Stimulated activated CD4-positive, alpha-beta T cell treated with anti-CD3 and anti-CD28 coated beads, Interleukin-1b, Interleukin-23, amount 100 ng/mL, for 24 hours (primary cell): ENCODE data around the gene TMEM182.
A peak's percentile ranks its signal among the peaks of the same experiment; 100 is the strongest.

ENCODE experiments used
- DNase-seq, 4 experiments: peaks; one replicate each; pipeline ENCODE4 v3.0.0-alpha.2; 2020; ENCODE audit warnings: low read depth in 4 of 4, low spot score in 1 of 4

Gene TMEM182, protein sequence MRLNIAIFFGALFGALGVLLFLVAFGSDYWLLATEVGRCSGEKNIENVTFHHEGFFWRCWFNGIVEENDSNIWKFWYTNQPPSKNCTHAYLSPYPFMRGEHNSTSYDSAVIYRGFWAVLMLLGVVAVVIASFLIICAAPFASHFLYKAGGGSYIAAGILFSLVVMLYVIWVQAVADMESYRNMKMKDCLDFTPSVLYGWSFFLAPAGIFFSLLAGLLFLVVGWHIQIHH

DNA sequence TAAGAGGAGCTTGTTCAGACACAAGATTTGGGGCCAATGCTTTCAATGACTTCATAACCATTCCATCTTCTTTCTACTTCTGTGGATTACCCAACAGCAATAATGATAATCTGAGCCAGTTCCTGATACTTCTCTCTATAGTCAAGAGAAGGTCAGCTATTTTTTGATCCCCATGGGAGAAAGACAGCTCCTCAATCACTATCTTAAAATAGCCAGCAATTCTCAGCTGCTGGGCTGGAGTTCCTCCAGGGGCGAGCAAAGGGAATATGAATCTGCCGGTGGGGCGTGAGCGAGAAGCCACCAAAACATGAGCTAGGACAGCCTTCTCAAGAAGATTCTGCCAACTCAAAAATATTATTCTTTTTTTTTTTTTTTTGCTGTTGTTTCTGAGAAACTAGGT, at the start of gene TMEM182:
TMEM182 (plus strand) TSS at position 269 of the 400 bp plus-strand sequence. CDS start 187 bp downstream, outside the sequence.
- DNase-seq = no peak

DNA sequence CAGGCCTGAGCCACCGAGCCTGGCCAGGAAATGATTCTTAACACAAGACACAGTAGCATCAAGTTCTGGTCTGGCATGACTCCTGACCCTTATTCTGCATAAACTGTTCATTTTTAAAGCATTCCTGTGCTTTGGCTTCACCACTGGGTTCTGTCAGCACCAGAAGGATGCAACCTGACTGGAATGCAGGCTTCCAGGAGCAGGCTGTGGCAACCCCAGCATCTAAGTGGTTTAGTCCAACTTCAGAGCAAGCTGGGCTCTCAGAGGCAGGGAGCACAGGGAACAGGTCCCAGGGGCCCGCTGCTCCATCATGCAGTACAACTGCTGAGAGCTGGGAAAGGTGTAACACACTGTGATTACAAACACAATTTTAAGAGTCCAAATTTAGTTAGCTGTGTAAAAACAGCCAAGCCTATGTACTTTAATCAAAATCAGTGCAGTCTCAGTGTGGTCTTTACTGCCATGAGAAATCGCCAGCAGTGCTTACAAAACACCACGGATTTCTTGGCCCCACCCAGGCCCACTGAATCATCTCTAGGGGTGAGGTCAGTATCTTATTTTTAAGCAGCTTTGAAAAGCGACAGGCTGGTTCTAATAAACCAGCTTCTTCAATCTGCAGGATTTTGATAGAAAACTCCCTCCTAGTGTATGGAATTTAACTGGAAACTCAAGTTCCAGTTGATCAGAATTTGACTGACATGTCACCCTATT, 44.4 kb upstream of the TMEM182 start:
- no peak for DNase-seq

DNA sequence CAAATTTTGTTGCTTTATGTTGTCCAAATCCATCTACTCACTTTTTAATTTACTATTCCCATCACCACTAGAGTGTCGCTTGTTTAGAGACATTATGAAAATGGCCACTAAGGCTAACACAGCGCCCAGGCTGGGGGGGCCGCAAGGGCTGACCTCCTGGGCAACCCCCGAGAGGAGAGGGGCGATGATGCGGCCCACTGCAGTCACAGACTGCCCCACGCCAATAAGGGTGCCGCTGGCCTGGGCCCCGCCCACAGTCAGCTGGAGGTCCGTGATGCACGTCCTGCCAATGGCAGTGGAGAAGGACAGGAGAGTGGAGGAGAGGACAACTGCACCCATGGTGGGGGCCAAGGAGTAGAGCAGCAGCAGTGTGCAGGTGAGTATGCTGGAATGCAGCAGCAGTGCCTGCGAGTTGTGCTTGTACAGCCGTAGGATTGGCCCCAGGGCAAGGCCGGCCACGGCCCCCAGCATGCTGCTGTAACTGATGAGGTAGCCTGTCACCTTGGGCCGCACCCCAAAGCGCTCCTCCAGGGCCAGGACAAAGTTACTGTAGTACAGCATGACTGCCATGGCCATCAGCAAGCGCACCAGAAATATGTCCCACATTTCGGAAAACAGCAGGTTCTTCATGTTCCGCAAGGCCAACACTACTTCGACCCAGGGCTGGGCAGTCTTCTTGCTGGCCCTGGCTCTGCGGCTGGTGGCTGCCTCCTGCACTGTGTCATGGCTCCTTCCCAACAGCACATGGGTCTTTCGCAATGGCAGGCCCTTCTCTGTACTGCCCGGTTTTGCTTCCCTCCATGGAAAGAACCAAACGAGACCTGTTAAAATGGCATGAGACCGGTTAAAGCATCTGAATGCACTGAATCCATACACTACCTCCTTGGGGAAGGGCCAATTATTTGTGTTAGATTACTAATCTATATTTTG, 43.2 kb upstream of the TMEM182 start:
- no peak for DNase-seq

DNA sequence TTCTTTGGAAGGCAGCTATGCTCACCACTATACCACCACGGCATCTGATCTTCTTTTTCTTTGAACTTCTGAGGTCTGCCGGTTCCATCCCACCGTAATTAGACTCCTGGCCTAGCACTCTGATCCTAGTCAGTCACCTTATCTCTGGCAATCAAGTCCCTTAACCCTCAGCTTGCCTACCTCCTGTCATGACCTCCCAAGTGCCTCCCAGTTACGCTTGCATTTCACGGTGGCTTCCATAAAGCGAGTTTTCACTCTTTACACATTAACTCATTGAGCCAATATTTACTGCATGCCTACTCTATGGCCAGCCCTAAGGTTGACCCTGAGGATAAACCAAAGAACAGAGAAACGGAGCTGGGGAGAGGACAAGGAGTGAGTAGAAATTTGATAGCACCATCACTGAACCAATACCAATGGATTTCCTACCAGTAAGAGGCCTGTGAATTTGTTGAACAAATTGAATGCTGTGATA, 37.8 kb upstream of the TMEM182 start:
- no peak for DNase-seq

DNA sequence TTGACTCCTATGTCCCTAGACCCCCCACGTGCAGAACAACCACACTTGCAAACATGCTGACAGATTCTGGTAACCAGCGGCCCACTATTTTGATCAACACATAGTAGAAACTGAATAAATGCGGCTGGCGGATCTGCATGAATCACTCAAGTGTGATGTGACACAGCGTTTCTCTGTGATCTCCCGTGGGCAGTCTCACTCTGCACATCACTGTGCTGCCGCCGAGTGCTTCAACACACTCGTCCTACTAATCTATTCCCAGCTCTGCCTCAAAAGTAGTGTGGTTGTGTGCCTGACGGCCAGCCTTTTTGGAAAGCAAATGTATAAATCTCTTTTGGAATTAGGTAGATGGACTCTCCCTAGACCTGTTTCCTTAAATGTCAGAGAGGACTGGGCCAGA, 37.3 kb upstream of the TMEM182 start:
- no peak for DNase-seq

DNA sequence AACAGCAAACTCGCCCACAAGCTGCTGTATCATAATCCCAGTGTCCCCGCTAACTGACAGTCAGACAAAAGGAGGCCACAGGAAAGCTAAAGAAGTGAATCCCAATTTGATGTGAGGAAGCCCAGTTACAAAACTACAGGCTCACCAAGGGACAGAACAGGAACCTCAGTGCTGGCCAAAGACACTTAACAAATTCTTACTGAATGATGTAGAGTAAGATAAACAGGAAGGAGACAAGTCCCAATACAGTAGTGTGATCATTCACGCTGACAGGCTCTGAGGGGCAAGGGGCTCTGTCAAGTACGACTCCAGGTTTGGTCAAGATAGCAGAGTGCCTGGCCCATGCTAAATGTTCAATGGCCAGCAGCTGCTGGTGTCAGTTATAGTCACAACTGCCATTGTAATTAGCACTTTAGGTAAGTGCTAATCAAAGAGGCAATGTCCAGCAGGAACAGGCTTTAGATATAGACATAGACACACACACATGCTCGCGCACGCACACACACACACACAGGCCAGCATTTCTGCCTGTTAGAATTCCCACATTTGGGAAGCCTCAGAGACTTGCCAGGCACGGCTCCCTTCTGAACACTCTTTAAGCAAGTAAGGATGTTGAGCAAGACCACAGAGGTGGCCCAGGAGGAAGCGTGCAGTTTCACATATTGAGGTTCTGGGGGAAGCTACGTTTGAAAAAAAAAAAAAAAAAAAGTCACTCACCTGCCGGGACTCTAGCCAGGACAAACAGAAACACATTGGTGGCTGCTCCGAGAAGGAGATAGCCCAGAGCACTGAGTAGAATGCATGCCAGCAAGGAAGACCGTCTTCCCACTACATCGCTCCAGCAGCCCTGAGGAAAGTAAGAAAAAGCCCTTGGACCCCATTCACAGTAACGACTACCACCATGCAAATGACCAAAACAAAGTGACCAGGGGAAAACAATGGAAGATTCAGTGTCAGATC, 35.4 kb upstream of the TMEM182 start:
- DNase-seq = no peak

DNA sequence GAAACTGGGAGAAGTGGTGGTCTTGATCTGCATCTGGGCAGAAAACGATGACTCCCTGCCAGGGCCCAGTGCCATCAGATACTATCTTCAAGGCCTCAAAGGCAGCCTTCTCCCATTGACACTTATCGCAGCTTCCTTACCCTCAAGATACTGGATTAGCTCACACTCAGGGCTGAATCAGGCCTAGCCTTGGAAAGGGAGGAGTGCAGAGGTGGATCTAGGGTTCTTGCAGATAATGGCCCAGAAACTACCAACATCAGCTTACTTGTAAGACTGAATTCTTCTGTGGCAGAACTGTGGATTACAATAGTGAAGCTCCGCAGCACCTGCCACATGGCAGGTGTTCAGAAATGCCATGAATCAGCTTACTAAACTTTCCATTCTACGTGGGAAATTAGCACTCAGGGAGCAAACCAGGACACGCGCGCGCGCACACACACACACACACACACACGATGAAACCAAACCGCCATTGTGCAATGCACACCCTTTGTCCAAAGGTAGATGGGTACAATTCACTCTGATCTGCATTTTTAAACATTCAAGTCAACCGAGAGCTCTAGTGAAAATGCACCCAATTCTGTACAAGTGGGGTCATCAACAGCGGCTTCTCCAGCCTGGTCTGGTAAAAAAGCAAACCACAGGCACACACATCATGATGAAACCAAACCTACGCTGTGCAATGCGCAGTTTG, 26.3 kb upstream of the TMEM182 start:
- DNase-seq = no peak

DNA sequence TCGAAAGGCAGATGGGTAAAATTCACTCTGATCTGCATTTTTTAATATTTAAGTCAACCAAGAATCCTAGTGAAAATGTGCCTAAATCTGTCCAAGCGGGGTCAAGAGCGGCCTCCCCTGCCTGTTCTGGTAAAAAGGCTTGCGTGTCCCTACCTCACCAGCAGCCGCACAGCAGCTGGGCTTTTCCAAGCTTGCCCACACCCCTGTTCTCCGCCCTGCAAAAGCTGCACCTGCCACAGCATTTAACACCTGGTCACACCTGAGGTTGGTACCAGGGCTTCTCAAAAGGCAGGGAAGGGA, 25.8 kb upstream of the TMEM182 start:
- no peak for DNase-seq

DNA sequence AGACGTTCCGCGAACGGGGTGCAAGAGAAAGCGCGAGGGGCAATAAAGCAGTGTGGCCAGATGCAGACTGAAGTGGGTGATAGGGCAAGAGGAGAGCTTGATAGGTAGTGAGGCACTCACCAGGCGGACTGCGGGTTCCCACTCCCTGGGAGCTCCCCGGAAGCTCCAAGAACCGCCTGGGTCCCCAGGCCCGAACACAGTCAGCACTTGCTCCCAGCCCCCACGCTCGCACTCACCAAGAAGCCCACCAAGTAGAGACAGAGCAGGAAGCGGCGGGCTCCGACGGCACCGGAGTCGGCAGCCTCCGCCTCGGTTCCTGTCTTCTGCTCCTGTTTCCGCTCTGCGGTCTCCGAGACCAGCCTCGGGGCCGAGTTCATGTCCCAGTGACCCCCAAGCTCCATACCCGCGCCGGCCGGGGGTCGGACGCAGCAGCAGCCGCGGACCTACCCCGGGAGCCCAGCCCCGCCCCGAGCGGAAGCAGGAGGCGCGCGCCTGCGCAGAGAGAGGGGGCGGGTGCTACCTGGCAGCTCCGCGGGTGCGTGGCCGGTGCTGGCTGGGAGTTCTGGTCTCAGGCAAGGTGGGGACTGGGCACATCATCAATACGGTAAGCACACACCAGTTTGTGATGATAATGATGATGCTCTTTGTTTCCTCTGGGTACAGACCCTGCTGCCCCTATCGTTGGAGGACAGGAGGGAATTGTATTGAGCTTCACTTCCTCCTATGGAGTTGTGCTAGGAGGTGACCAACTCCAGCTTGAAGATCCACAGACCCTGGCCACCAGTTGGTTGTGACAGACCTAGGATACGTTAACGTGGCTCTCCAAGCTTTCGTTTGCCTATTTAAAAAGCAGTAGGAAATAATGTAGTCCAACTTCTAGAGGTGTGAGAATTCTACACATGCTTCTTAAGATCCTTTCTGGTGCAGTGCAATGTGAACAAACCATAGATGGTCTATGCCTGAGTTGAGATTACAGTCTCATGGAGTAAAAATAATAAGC, 25.1 kb upstream of the TMEM182 start:
- DNase-seq = peak; percentile 67 to 85 (median 80)

DNA sequence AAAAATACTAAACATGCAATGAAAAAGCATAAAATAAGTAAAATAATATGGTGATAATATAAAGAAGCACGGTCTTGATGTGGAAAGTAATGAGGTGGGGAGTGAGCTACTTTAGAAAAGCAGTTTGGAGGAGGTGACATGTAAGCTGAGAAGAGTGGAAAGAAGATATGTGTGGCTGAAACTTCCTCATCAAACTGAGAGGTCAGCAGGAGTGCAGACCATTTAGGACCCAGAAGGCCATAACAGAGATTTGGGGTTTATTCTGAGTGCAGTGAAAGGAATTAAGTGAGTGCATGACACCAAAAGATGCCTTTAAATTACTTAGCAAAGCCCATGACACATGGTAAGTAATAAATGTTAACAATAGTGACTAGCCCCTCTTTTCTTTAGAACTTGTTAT, 24.4 kb upstream of the TMEM182 start:
- DNase-seq = no peak

DNA sequence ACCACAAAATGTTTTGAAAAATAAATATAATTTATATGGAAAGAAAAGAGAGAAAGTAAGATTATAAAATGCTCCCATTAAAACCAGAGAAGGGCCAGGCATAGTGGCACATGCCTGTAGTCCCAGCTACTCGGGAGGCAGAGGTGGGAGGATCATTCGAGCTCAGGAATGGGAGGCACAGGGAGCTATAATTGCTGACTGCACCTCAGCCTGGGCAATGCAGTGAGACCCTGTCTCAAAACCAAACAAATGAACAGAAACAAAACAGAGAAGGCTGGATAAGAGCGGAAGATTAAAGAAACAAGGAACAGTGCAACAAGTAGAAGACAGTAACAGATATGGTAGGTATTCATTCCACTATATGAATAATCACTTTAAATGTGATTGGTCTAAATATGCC, 18.6 kb upstream of the TMEM182 start:
- no peak for DNase-seq

DNA sequence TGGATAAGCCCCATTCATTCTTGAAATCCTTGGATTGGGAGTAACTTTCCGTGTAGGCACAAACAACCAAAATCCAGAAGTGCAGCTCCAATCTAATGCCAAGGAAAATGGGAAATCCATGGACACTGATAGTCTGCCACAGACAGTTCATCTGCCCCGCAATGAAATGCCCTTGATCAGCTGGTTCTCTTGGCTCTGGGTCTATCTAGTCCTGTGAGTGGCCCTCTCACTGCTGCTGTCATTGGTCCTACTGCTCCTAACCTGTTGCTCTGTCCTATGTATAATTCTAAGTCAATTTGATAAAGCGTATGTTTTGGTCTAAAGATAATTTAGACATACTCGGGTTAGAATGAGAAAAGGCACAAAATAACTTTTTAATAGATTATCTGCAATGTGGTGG, 13.7 kb upstream of the TMEM182 start:
- no peak for DNase-seq

DNA sequence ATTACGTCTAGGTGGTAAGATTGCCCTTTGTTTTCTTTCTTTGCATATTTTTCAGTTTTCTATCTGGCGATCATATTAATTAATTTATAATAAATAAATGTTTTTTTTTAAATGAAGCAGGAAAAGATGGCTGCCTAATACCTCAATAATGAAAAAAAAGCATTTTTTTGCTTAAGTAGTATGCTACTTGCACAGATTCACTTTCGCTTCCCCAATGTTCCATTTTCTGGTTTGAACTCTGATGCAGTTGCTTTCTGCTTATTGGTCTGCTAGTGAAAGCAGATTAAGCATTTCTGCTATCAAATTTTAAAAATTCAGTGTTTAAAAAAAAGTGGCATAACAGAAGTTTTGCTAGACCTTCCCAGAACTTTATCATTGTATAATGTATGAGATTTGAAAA, 11.9 kb upstream of the TMEM182 start:
- DNase-seq = no peak

DNA sequence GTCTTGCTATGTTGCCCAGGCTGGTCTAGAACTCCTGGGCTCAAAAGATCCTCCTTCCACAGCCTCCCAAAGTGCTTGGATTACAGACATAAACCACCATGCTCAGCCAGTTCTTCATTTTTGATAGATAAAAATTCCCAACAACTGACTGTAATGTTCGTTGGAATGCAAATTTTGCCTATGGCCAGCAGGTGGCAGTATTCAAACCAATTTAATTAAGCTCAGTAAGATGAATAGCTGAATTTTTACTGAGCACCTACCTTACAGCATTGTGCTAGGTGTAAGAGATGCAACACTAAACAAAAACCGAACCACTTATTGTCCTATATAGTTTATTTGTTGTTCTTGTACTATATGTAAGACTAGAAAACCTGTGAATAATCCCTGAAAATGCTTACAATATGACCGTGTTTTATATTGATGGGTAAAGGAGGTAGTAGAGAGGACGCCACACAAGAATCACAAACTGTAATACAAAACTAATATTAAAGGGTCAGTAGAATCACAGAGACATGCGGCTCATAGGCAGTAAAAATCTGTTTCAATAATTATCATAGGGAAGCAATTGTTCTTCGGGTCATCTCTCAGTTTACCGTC, 8.2 kb upstream of the TMEM182 start:
- DNase-seq = no peak

DNA sequence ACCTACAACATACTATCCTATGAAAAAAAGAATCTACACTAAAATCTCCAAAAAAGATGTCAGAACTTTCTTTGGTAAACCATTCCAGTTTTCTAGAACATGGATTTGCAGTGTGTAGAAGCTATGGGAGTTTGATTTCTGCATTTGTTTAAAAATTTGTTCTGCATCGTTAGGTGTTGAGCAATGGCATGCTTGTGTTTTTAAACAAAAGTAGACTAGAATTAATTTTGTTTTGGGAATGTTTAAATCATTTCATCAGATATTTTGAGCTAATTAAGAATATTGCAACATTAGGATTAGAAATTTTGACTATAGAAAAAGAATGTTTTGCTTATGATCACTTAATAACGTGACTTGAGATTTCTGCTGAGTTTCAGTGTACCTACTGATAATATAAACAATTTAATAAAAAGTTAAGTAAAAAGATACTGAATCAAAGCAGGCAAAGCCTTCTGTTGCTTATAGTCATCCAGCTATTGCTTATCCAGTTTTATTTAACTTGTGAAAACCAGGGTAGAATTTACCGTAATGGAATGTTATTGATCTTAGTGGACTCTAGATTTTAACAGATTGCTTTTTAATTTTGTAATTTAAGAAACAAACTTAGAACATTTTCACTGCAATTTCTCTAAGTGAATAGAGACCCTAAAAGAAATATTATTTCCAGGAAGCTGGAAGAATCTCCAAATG, 7.2 kb upstream of the TMEM182 start:
- no peak for DNase-seq

DNA sequence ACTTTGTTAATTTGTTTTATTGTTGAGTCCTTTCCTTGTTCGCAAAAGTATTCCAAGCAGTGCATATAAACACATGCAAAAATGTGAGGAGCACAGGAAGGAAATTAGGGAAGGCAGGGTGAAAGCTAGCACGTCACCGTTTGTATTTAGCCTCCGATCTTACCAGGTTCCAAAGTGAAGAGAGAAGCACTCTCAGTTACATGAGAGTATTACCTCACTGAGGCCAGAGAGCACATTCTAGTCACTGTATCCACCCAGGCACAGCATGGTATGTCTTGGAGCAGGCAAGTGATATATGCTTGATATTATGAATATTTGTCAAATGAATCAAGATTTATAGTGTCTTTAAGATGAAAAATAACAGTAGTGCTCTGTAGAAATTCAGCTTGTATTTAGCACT, 6.5 kb upstream of the TMEM182 start:
- DNase-seq = no peak

DNA sequence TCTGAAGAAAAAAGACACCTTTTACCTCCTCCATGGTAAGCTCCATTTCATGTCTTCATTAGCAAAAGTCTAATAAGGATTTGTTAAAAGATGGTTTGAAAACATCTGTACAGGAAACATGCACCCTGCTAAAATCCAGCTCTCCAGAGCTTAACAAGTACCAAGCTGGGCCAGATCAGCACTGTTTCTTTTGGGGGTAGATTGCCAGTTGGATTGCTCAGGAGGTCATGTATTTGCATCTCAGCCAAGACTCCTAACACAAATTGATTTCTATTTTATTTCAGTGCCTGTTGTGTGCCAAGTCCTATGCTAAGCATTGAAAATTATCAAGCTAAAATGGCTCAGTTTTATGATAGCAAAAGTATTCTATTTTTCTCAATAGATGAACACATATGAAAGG, 3.4 kb upstream of the TMEM182 start:
- no peak for DNase-seq

DNA sequence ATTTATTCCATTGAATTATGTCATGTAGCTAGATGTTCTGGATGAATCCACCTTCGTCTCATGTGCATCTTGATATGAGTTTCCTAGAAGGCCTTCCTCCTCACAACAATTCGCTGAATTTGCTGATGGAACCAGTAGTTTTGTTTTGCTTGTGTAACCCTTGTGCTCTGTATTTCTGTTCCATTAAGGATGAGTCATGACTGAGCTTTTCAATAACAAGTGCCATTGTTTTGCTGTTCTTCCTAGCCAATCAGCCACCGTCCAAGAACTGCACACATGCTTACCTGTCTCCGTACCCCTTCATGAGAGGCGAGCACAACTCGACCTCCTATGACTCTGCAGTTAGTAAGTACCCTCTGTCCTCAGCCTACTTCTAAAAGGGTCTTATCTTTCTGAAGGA, 2.3 kb downstream of the TMEM182 start:
- DNase-seq = no peak
